Fibroblast of lung (primary cell): ENCODE data around the gene MYCL.

ENCODE experiments used
- EZH2 ChIP-seq: IDR thresholded peaks from 2 replicates; pipeline ENCODE4 v1.5.1; 2012; ENCODE audit warnings: low read length, control low read depth, mild to moderate bottlenecking; ENCODE audit errors: missing control alignments
- TF ChIP-seq, protein P1 (sequence below), 2 donors: IDR thresholded peaks in 1 of 2; conservative IDR thresholded peaks in 1 of 2; 1 replicate in 1 of 2; 2 replicates in 1 of 2; pipeline ENCODE4 v1.5.1; 2011 to 2012; ENCODE audit warnings: low read length in 2 of 2, control low read depth in 1 of 2, inconsistent platforms in 1 of 2, low read depth in 1 of 2, mild to moderate bottlenecking in 1 of 2

DNA sequence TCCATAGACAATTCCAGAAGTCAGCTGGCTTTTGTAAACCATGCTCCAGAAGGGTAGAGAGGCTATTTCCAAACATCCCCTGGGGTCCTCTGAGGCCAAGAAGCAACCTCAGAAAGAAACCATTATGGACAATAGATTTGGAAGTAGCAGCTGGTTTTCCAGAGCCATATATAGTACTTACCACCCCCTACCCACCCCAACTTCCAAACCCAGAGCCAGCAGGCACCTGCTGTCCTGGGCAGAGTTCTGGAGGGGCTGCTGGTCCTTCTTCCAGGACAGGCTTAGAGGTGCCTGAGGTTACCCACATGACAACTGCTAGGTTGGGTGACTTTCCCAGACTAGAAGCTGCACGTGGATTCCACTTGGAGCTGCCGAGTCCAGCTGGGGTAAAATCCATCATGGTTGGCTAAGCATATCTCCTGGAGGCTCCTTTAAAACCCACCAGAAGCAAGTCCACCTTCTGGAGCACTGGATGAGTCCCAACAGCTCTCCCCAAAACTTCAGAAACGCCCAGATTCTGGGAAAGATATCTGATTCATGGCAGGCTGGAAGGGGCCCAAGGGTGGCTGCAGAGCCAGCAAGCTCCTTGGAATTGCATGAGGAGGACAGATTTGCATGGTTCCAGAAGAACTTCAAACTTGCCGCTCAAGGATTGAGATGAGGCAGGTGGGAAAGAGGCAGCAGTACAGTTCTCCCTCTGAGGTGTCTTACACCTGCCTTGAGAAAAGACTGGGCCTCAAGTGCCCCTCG, 5.8 kb downstream of the MYCL start:
- TF ChIP-seq, protein P1, sequence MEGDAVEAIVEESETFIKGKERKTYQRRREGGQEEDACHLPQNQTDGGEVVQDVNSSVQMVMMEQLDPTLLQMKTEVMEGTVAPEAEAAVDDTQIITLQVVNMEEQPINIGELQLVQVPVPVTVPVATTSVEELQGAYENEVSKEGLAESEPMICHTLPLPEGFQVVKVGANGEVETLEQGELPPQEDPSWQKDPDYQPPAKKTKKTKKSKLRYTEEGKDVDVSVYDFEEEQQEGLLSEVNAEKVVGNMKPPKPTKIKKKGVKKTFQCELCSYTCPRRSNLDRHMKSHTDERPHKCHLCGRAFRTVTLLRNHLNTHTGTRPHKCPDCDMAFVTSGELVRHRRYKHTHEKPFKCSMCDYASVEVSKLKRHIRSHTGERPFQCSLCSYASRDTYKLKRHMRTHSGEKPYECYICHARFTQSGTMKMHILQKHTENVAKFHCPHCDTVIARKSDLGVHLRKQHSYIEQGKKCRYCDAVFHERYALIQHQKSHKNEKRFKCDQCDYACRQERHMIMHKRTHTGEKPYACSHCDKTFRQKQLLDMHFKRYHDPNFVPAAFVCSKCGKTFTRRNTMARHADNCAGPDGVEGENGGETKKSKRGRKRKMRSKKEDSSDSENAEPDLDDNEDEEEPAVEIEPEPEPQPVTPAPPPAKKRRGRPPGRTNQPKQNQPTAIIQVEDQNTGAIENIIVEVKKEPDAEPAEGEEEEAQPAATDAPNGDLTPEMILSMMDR (conservative IDR thresholded peaks at IDR 0.05 in 1 of 2, IDR thresholded peaks at IDR 0.05 in 1 of 2; ENCODE audit: low read depth in 1 of 2, low read length in 2 of 2) = no peak
- no peak for TF ChIP-seq EZH2
